GM10266 (cell line): ENCODE data around the gene HTRA2.

ENCODE experiments used
- DNase-seq: peaks from one replicate; pipeline ENCODE4 v3.0.0; 2012; ENCODE audit errors: extremely low spot score
- CTCF ChIP-seq: IDR thresholded peaks from 2 replicates; pipeline ENCODE4 v1.5.1; 2012; ENCODE audit warnings: mild to moderate bottlenecking, low read depth; ENCODE audit not compliant: control insufficient read depth, insufficient read depth; ENCODE audit errors: missing control alignments

Gene HTRA2

GRCh38 chr2:74502147-74502719, 27.5 kb upstream of the HTRA2 start:
- TF ChIP-seq CTCF: no peak
- peak; percentile 32 for DNase-seq

GRCh38 chr2:74502720-74503505, 26.8 kb upstream of the HTRA2 start:
- peak; percentile 80 for DNase-seq
- peak; percentile 68 for TF ChIP-seq CTCF

- no peak for DNase-seq
- no peak for TF ChIP-seq CTCF
Measured at GRCh38 chr2:74503506-74504475, 25.9 kb upstream of the HTRA2 start.

GRCh38 chr2:74504591-74504990, 25.1 kb upstream of the HTRA2 start:
- no peak for DNase-seq
- no peak for TF ChIP-seq CTCF

- no peak for DNase-seq
Measured at GRCh38 chr2:74505448-74506246, 24.1 kb upstream of the HTRA2 start.

More at GRCh38 chr2:74505448-74506246, 24.1 kb upstream of the HTRA2 start:
- no peak for TF ChIP-seq CTCF
